ENCODE data around the gene PRKCE. TPM values are rescaled to one million over a fixed set of nuclear protein-coding genes. Genes with fewer than 3 reads are reported as not detected.

PRKCE gene
- total RNA-seq, 4 donors from 2014 or later, result 10.9 to 19.6 (median 14.9) TPM

DNA sequence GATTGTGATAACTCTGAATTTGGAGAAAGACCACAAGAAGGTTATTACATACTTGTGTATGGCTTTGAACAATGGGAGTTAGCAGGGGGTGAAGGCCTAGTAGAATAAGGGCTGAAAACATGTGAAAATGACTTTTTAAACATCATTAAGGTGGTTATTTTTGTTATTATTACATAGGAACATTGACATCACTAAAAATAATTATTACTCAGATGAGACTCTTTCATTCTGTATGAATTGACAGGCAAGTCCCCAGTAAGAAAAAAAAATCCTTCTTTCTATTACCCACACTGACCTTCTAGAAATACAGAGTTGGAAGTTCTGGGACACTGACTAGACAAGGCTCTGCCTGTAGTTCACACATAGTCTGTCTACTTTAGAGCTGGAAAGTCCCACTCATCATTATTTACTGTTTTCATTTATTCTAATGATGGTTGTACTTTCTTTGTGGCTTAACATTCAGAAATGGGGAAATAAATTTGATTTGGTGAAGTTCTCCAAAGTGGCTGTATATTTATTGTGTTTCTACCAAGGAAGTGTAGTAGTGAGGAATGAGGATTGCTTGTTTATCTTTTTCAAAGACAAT, 426.1 kb downstream of the PRKCE start:
- TF ChIP-seq, protein P1, sequence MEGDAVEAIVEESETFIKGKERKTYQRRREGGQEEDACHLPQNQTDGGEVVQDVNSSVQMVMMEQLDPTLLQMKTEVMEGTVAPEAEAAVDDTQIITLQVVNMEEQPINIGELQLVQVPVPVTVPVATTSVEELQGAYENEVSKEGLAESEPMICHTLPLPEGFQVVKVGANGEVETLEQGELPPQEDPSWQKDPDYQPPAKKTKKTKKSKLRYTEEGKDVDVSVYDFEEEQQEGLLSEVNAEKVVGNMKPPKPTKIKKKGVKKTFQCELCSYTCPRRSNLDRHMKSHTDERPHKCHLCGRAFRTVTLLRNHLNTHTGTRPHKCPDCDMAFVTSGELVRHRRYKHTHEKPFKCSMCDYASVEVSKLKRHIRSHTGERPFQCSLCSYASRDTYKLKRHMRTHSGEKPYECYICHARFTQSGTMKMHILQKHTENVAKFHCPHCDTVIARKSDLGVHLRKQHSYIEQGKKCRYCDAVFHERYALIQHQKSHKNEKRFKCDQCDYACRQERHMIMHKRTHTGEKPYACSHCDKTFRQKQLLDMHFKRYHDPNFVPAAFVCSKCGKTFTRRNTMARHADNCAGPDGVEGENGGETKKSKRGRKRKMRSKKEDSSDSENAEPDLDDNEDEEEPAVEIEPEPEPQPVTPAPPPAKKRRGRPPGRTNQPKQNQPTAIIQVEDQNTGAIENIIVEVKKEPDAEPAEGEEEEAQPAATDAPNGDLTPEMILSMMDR (IDR thresholded peaks at IDR 0.05; ENCODE audit: low read depth), result no peak

DNA sequence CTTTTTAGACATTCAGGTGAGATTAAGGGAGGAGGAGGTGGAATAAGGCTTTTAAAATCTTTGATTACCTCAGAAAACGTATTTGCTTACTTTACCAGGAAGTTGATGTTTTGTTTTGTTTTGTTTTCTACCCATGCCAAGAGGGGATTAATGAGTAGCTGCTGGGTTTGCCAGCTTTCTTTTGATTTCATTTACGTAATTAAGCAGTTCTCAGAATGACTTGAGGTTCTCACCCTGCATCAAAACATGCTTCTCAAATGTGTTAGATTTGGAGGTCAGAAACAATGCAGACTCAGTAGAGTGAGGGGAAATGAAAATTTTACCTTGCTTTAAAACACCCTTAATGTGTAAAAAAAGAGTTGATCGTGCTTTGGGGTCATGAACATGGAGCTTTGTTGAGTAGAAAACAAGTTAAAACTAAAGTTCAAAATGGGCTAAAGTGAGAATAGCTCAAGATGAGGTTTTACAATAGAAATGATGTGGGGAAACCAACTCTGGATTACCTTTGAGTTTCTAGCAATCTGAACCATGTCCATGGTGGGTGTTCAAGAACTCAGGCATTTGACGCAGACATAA, 428.6 kb downstream of the PRKCE start:
- TF ChIP-seq, protein P1 (IDR thresholded peaks at IDR 0.05; ENCODE audit: low read depth), result no peak

DNA sequence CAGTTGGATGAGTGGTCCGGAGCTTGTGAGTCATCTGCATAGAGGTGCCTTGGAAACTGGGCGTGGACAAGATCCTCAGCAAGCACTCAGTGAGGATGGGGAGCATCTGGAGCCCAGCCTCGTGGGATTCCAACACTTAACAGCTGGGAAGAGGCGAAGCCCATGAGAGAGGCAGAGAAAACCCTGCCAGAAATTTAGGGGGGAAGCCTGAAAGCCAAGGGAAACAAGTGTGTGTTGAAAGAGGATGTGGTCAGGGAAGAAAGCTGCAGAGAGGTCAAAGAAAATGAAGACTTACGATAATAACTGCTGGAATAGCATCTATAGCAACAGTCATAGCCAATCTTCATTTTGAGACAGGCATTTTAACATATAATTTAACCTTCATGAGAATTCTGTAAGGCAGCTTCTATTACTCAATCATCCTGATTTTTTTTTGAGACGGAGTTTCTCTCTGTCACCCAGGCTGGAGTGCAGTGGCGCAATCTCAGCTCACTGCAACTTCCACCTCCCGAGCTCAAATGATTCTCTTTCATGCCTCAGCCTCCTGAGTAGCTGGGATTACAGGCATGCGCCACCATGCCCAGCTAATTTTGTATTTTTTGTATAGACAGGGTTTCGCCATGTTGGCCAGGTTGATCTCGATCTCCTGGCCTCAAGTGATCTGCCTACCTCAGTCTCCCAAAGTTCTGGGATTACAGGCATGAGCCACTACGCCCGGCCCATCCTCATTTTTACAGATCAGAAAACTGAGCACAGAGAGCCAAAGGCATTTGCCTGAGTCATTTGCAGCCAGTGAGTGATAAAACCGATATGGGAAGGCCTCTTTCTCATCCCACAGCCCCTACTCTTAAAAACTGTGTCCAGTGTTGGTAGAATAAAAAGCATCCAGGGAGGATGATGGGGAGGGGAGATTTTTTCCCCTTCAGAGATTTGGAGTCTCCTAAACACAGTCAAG, 431.3 kb downstream of the PRKCE start:
- TF ChIP-seq, protein P1 (IDR thresholded peaks at IDR 0.05; ENCODE audit: low read depth), result no peak

DNA sequence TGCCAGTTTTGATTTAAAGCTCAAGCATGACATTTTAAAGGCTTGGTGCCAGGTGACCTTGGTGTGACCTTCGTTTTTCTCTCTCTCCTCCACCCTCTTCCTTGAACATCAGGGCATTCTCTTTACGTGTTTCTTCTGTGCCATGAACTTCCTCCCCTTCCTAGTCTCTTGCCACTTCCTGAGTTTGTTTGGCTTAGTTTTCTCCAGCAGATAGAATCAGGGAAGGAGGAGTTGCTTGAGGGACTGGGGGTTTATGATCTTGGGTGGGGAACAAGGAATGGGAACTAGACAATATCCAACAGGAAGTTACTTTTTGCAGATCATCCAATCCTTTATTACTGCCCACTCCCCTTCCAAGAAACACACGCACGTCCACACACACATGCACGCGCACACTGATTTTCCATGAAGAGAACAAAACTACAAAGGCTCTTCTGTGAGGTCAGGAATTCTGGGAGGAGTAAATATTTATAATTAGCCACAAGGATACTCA, 435.1 kb downstream of the PRKCE start:
- TF ChIP-seq, protein P1 (IDR thresholded peaks at IDR 0.05; ENCODE audit: low read depth), result no peak

DNA sequence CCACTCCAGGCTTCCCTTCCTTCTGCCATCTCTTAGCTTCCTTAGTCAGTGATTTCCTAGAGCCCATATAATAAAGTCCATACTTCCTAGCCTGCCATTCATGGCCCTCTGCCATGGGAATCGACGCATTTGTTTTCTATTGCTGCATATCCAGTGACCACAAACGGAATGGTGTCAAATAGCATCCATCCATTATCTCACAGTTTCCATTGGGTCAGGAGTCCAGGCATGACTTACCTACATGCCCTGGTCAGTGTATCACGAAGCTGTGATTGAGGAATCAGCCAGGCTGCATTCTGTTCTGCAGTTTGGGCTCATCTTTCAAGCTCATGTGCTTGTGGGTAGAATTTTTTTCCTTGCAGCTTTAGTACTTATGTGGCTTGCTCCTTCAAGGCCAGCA, 436.0 kb downstream of the PRKCE start:
- TF ChIP-seq, protein P1 (IDR thresholded peaks at IDR 0.05; ENCODE audit: low read depth), result no peak

DNA sequence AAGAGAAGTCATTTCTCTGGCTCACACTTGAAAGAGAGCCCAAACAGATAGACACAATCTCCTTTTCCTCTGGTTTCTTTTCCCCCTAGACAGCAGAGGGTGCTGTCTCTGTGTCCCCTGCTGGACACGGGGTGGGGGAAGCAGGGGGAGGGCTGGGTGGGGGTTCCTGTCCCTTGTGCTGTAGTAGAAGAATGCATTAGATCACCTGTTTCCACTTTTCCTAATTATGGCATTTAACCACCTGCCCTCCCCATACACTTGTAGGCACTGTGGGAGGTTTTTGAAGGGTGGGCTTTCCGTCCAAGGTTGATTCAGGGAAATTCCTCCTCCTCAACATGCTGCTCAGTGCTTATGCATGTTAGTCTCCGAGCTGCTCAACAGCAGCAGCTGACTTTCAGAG, 439.5 kb downstream of the PRKCE start:
- TF ChIP-seq, protein P1 (IDR thresholded peaks at IDR 0.05; ENCODE audit: low read depth), result no peak
